Measurements from ENCODE around the gene CYP3A5.
"Not testable (repeated sequence)": the region's sequence is repeated elsewhere in the genome, so short reads cannot be mapped to it uniquely, and the experiment has no call there.

Gene CYP3A5

DNA sequence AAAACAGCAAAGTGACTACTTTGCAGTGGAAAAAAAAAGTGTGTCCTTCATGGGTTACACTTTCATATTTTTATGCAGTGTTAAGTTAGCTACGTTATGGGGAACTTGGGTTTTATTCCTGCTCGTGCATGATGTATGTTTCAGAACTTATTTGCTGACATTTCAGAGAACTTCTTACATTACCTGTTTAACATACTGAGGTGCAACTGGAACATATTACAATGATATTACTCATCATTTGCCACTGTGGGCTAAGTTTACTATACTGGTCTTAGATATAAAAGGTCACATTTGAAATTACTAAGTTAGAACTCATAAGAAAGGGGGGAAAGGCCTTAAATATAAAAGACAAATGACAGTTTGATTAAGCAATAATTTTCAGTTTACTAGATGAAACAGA, 42.4 kb downstream of the CYP3A5 start:
- peak overlapping the region; percentile 97 for H3K27ac Mint-ChIP-seq
- not testable (repeated sequence) for DNase-seq, H3K9me3 Mint-ChIP-seq, H3K27me3 Mint-ChIP-seq
- H3K4me3 Mint-ChIP-seq: peak overlapping the region; percentile 48
- peaks cover 85% of the 10 kb centered on the region for H3K4me1 Mint-ChIP-seq (ENCODE audit: low read depth)
- peaks cover 84% of the 10 kb centered on the region for H3K36me3 Mint-ChIP-seq (ENCODE audit: low read depth)

GRCh38 chr7:99631295-99632109, 48.3 kb downstream of the CYP3A5 start:
- Mint-ChIP-seq H3K4me1 (ENCODE audit: low read depth) (peaks cover 71% of the 10 kb centered on the region), H3K36me3 (ENCODE audit: low read depth) (peaks cover 90% of the 10 kb centered on the region), H3K4me3 (peak overlapping the region; percentile 16), H3K9me3 (no peaks in the 10 kb centered on the region), H3K27ac (peak overlapping the region; percentile 95), H3K27me3 (no peaks in the 10 kb centered on the region)
- peak; percentile 60 for DNase-seq

DNA sequence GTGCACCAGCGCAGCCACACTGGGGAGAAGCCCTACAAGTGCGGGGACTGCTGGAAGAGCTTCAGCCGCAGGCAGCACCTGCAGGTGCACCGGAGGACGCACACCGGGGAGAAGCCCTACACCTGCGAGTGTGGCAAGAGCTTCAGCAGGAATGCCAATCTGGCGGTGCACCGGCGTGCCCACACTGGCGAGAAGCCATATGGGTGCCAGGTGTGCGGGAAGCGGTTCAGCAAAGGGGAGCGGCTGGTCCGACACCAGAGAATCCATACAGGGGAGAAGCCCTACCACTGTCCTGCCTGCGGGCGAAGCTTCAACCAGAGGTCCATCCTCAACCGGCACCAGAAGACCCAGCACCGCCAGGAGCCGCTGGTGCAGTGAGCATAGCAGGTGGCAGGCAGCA, 50.2 kb downstream of the CYP3A5 start:
- Mint-ChIP-seq H3K9me3 (no peaks in the 10 kb centered on the region), H3K27ac (no peak overlapping the region)

DNA sequence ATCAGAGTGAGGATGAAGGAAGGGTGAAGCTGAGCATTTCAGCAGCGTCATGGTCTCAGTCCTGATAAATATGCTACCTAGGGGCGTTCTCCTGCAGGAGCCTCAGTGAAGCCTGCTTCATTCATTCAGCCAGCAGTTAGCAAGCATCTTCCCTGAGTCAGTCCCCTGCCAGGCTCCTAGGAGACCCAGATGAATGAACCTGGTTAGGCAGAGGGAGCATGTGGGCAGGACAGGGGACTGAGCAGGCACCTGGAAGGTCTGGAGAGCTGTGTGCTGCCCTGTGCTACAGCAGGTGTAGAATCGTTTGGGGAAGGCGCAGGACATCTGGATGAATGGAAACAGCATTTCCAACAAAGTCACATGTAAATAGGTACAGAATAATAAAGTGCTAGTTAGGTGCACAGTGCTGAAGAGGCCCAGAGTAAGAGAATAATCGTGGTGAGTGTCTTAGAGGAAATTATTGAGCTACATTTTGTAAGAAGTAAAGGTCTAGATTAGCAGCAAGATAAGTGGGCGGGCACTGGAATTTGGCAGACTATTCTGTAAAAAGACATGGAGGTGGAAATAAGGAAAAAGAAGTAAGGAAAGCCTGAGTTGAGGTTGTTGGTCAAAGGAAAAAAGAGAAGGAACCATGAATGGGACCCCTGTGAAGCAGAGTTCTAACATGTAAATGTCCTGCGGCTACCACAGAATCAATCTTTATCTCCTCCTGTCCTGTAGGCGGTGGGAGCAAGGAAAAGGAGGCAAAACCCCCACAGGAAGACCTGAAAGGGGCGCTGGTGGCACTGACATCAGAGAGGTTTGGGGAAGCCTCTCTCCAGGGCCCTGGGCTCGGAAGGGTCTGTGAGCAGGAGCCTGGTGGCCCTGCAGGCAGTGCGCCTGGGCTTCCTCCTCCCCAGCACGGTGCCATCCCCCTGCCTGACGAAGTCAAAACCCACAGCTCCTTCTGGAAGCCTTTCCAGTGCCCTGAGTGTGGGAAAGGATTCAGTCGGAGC, 51.0 kb downstream of the CYP3A5 start:
- Mint-ChIP-seq H3K27ac (peak overlapping the region; percentile 60), H3K36me3 (ENCODE audit: low read depth) (peaks cover 95% of the 10 kb centered on the region), H3K4me1 (ENCODE audit: low read depth) (peaks cover 83% of the 10 kb centered on the region), H3K27me3 (no peaks in the 10 kb centered on the region), H3K4me3 (no peak overlapping the region), H3K9me3 (no peaks in the 10 kb centered on the region)
- no peak for DNase-seq

More for the DNA sequence above, 50.2 kb downstream of the CYP3A5 start:
- H3K4me3 Mint-ChIP-seq: no peak overlapping the region
- DNase-seq: no peak
- H3K27me3 Mint-ChIP-seq: no peaks in the 10 kb centered on the region
- peaks cover 93% of the 10 kb centered on the region for H3K36me3 Mint-ChIP-seq (ENCODE audit: low read depth)
- peaks cover 79% of the 10 kb centered on the region for H3K4me1 Mint-ChIP-seq (ENCODE audit: low read depth)

GRCh38 chr7:99627513-99627912, 52.3 kb downstream of the CYP3A5 start:
- Mint-ChIP-seq H3K27me3 (no peaks in the 10 kb centered on the region), H3K4me1 (ENCODE audit: low read depth) (peaks cover 85% of the 10 kb centered on the region), H3K9me3 (no peaks in the 10 kb centered on the region), H3K4me3 (no peak overlapping the region), H3K36me3 (ENCODE audit: low read depth) (peaks cover 95% of the 10 kb centered on the region), H3K27ac (peak overlapping the region; percentile 48)
- no peak for DNase-seq

DNA sequence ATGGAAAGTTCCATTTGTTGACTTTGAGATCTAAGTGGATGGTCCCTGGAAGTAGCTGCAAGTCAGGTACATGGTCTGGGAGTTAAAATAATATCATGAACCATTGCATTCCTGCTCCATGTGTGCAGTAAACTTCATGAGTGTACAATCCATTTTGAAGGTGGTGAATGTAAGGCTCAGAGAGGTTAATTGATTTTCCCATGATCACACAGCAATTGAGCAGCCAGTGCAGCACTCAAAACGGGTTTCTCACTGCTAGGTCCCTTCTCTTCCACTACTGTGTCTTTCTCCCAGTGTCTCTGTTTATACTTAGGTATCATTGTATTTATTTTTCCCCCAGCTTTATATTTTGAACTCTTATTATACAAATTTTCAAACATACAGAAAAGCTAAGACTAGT, 53.1 kb downstream of the CYP3A5 start:
- Mint-ChIP-seq H3K36me3 (ENCODE audit: low read depth) (peaks cover 97% of the 10 kb centered on the region), H3K4me3 (peak overlapping the region; percentile 21), H3K4me1 (ENCODE audit: low read depth) (peaks cover 84% of the 10 kb centered on the region), H3K27ac (peak overlapping the region; percentile 95), H3K27me3 (no peaks in the 10 kb centered on the region), H3K9me3 (no peaks in the 10 kb centered on the region)
- DNase-seq: no peak

DNA sequence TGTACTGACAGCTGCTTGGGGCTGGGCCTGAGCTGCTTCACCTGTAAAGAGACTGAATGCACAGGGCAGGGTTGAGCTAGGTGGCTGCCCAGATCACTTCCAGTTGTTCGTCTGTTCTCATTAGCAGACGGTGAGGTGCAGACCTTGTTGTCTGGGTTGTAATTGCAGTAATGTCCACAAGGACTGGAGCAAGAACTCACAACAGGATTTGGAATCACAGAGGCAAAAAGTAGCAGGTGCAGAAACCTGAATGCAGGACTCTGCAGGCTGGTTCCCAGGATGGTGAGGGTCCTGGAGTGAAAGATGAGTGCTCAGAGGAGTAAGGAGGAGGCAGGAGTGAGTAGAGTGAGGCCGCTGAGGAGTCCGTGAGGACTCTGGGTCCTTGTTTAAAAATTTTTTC, 53.8 kb downstream of the CYP3A5 start:
- DNase-seq: no peak
- peaks cover 97% of the 10 kb centered on the region for H3K36me3 Mint-ChIP-seq (ENCODE audit: low read depth)
- H3K4me3 Mint-ChIP-seq: peak overlapping the region; percentile 21
- peak overlapping the region; percentile 95 for H3K27ac Mint-ChIP-seq
- H3K4me1 Mint-ChIP-seq (ENCODE audit: low read depth): peaks cover 84% of the 10 kb centered on the region
- no peaks in the 10 kb centered on the region for H3K27me3 Mint-ChIP-seq
- H3K9me3 Mint-ChIP-seq: no peaks in the 10 kb centered on the region

DNA sequence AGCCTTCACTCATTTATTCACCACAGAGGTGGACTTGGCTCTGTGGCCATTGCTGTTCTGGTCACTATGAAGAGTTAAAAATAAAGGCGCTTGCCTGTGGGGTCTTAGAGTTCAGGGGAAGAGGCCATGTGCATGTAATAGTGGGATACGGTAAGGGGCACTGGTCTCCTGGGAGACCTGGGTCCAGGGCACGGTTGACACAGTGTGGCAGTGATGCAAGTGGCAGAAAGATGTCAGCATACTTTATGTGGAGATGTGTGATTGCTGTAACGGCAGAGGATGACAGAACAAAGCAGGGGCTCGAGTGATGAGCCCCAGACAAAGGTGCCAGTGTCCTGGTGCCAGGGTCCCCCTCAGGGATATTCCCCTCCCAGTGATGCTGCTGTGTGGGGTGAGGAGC, 54.5 kb downstream of the CYP3A5 start:
- peaks cover 97% of the 10 kb centered on the region for H3K36me3 Mint-ChIP-seq (ENCODE audit: low read depth)
- no peaks in the 10 kb centered on the region for H3K27me3 Mint-ChIP-seq
- peak overlapping the region; percentile 82 for H3K4me3 Mint-ChIP-seq
- peak overlapping the region; percentile 95 for H3K27ac Mint-ChIP-seq
- H3K9me3 Mint-ChIP-seq: no peaks in the 10 kb centered on the region
- peaks cover 84% of the 10 kb centered on the region for H3K4me1 Mint-ChIP-seq (ENCODE audit: low read depth)
- no peak for DNase-seq

DNA sequence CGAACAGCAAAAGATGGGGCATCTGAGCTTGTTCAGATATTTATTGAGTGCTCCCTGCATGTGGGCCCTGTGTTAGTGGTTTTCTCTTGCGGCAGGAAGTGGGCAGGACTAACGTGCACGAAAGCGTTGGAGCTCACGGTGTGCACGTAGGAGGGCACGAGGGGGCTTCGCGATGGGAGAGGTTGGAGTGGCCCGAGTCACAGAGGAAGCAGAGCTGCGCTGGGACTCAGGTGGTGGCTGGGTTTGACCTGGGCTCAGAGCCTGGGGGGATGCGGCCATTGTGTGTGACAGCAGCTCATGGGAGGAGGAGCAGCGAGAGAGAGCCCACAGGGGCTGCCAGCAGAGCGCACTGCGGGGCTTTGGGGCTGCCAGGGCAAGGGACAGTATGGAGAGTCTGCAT, 55.3 kb downstream of the CYP3A5 start:
- DNase-seq: peak; percentile 76
- Mint-ChIP-seq H3K27ac (peak overlapping the region; percentile 95), H3K36me3 (ENCODE audit: low read depth) (peaks cover 97% of the 10 kb centered on the region), H3K27me3 (no peaks in the 10 kb centered on the region), H3K9me3 (no peaks in the 10 kb centered on the region), H3K4me3 (peak overlapping the region; percentile 82), H3K4me1 (ENCODE audit: low read depth) (peaks cover 85% of the 10 kb centered on the region)

GRCh38 chr7:99623702-99624447, 55.9 kb downstream of the CYP3A5 start:
- no peaks in the 10 kb centered on the region for H3K9me3 Mint-ChIP-seq
- peaks cover 97% of the 10 kb centered on the region for H3K36me3 Mint-ChIP-seq (ENCODE audit: low read depth)
- DNase-seq: peak; percentile 56
- H3K27ac Mint-ChIP-seq: peak overlapping the region; percentile 95
- H3K27me3 Mint-ChIP-seq: no peaks in the 10 kb centered on the region
- peaks cover 89% of the 10 kb centered on the region for H3K4me1 Mint-ChIP-seq (ENCODE audit: low read depth)
- H3K4me3 Mint-ChIP-seq: peak overlapping the region; percentile 82

DNA sequence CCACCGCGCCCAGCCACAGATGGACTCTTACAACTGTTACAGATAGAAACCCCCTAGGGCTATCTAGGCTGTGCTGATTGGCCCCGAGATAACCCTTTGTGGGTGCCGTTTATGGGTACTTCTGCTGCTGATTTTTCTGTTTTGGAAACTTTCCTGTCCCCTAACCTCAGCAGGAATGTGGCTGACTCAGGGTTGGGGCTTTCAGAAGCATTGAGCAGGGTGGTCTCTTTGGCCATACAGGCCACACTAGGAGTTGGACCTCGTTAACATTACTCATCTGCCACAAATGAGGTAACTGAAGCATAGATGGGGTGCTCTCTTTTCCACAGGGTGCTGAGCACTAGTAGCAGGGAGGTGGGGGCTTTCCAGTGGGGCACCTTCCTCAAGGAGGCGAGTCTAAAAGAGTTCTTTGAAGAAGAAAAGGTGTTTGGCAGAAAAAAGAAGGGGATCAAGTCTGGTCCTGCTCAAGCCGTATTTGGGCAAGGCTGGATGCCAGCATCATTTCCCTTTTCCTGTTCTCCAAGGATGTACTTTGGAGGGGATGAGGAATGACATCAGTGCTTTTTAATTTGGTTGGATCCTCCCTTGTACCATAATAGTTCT, 56.6 kb downstream of the CYP3A5 start:
- no peak for DNase-seq
- no peaks in the 10 kb centered on the region for H3K27me3 Mint-ChIP-seq
- peak overlapping the region; percentile 95 for H3K27ac Mint-ChIP-seq
- peaks cover 97% of the 10 kb centered on the region for H3K36me3 Mint-ChIP-seq (ENCODE audit: low read depth)
- peak overlapping the region; percentile 82 for H3K4me3 Mint-ChIP-seq
- no peaks in the 10 kb centered on the region for H3K9me3 Mint-ChIP-seq
- peaks cover 89% of the 10 kb centered on the region for H3K4me1 Mint-ChIP-seq (ENCODE audit: low read depth)

DNA sequence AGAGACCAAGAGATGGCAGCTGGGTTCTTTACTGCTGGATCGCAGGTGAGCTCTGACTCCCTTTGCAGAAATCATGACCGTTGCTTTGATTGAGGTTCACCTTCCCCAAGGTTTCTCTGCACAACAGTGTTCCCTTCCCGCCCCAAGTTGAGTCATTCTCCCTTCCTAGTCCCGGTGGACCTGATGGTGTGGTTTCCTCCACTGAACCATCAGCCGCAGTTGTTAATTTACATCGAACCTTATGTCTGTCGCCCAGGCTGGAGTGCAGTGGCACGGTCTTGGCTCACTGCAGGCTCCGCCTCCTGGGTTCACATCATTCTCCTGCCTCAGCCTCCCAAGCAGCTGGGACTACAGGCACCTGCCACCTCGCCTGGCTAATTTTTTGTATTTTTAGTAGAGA, 57.2 kb downstream of the CYP3A5 start:
- Mint-ChIP-seq H3K9me3 (no peaks in the 10 kb centered on the region), H3K36me3 (ENCODE audit: low read depth) (peaks cover 97% of the 10 kb centered on the region), H3K4me1 (ENCODE audit: low read depth) (peaks cover 95% of the 10 kb centered on the region), H3K27me3 (no peaks in the 10 kb centered on the region), H3K27ac (peak overlapping the region; percentile 95), H3K4me3 (peak overlapping the region; percentile 82)
- no peak for DNase-seq

GRCh38 chr7:99621271-99621670, 58.5 kb downstream of the CYP3A5 start:
- Mint-ChIP-seq H3K4me1 (ENCODE audit: low read depth) (peaks cover 91% of the 10 kb centered on the region), H3K36me3 (ENCODE audit: low read depth) (peaks cover 99% of the 10 kb centered on the region), H3K27ac (peak overlapping the region; percentile 95), H3K4me3 (no peak overlapping the region), H3K27me3 (no peaks in the 10 kb centered on the region), H3K9me3 (no peaks in the 10 kb centered on the region)
- DNase-seq: no peak

Measured in activated T-cell treated with anti-CD3 and anti-CD28 coated beads, Interleukin-2, amount 50 U/mL, for 24 hours (primary cell).